Osteoblast (primary cell): Measurements from ENCODE around the gene EFNA4. TPM values are rescaled to one million over a fixed set of nuclear protein-coding genes. Genes with fewer than 3 reads are reported as not detected.
A peak's percentile ranks its signal among the peaks of the same experiment; 100 is the strongest.

ENCODE experiments used
- DNase-seq: peaks from one replicate; pipeline ENCODE4 v3.0.0; 2011; ENCODE audit warnings: low spot score, mixed read lengths; ENCODE audit not compliant: insufficient read length; ENCODE audit errors: missing footprints
- H2AFZ ChIP-seq: 2 replicates; pipeline ENCODE4 v1.6.0; 2011; ENCODE audit warnings: mild to moderate bottlenecking, low read length
- H3K27ac ChIP-seq: 2 replicates; pipeline ENCODE4 v1.5.1; 2011; ENCODE audit warnings: mild to moderate bottlenecking, low read depth, low read length, moderate library complexity
- H3K27me3 ChIP-seq: 2 replicates; pipeline ENCODE4 v1.6.0; 2012; ENCODE audit warnings: mild to moderate bottlenecking, control low read depth, inconsistent platforms, low read length, moderate library complexity; ENCODE audit not compliant: insufficient read depth
- H3K36me3 ChIP-seq: 2 replicates; pipeline ENCODE4 v1.5.1; 2011; ENCODE audit warnings: mild to moderate bottlenecking, low read length, control low read depth, moderate library complexity; ENCODE audit not compliant: insufficient read depth
- H3K4me1 ChIP-seq: 2 replicates; pipeline ENCODE4 v1.5.1; 2011; ENCODE audit warnings: mild to moderate bottlenecking, low read length, control low read depth, moderate library complexity; ENCODE audit not compliant: insufficient read depth
- H3K4me2 ChIP-seq: 2 replicates; pipeline ENCODE4 v1.6.0; 2011; ENCODE audit warnings: mild to moderate bottlenecking, low read length; ENCODE audit not compliant: insufficient read depth
- H3K4me3 ChIP-seq: fragments of 200-600 bp; sonication (generic); 3 replicates; pipeline ENCODE4 v1.5.1; 2012; ENCODE audit warnings: mild to moderate bottlenecking, low read length, inconsistent platforms; ENCODE audit not compliant: insufficient read depth
- H3K79me2 ChIP-seq: 2 replicates; pipeline ENCODE4 v1.6.0; 2012; ENCODE audit warnings: mild to moderate bottlenecking, low read length, control low read depth, inconsistent platforms; ENCODE audit not compliant: insufficient read depth
- H3K9me3 ChIP-seq: 2 replicates; pipeline ENCODE4 v1.5.1; 2011; ENCODE audit warnings: low read depth, low read length, control low read depth
- H4K20me1 ChIP-seq: 2 replicates; pipeline ENCODE4 v1.6.0; 2012; ENCODE audit warnings: mild to moderate bottlenecking, low read length, control low read depth; ENCODE audit not compliant: insufficient read depth
- CTCF ChIP-seq: IDR thresholded peaks from 2 replicates; pipeline ENCODE4 v1.5.1; 2011; ENCODE audit warnings: mild to moderate bottlenecking, low read depth, low read length, moderate library complexity; ENCODE audit errors: extremely low read depth
- total RNA-seq: library from RNA; depleted of rRNA; stranded (reverse); fragments of >200 nt; gene quantifications from 2 replicates; pipeline ENCODE4 v1.2.3, GENCODE V29; 2012

EFNA4 gene
- total RNA-seq, 1 donor, result 3.6 TPM

DNA sequence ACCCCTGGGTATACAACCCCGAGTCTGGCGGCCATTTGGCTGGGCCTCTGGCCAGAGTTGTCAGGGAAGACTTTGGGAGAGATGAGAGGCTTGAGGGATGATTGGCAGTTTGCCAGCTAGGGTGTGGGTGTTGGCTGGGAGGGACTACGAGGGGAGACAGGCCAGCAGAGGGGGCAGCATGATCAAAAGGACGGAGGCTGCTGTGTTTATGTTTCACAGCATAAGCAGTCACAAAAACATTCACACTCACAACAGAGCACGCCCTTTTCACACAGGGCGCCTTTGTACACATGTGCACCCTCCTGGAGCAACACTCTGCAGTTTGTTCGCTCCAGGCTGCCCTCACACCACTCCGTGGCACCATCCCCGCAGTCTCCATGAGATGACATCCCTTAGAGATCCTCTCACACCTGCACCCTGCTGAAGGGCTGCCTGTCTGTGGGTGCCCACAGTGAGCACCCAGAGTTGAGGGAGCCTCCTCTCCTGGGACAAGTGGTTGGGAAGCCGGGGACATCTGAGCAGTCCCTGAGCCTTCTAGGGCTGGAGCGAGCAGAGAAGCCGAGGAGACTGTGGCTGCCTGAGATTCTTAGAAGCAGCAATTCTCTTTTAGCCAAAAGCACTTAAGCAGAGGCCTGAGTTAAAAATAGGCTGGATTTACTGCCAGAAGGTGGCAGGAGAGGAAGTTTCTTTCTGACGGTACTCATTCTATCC lies 30.5 kb downstream of the EFNA4 start:
- Histone ChIP-seq H3K4me1 (peaks cover 3% of the 10 kb centered on the region), H3K79me2 (no peaks in the 10 kb centered on the region), H3K36me3 (no peaks in the 10 kb centered on the region), H4K20me1 (no peaks in the 10 kb centered on the region), H3K4me3 (no peak overlapping the region), H3K27ac (no peak overlapping the region), H2AFZ (peak overlapping the region; percentile 62), H3K9me3 (no peaks in the 10 kb centered on the region), H3K4me2 (no peak overlapping the region), H3K27me3 (peaks cover 14% of the 10 kb centered on the region)
- TF ChIP-seq CTCF, result peak; percentile 54
- no peak for DNase-seq

GRCh38 chr1:155094622-155094948 lies 31.0 kb downstream of the EFNA4 start:
- Histone ChIP-seq H2AFZ (no peak overlapping the region), H3K27me3 (peaks cover 14% of the 10 kb centered on the region), H3K4me3 (no peak overlapping the region), H3K4me2 (no peak overlapping the region), H3K27ac (no peak overlapping the region), H4K20me1 (no peaks in the 10 kb centered on the region), H3K36me3 (no peaks in the 10 kb centered on the region), H3K79me2 (no peaks in the 10 kb centered on the region), H3K9me3 (no peaks in the 10 kb centered on the region), H3K4me1 (peaks cover 3% of the 10 kb centered on the region)
- DNase-seq, result no peak
- TF ChIP-seq CTCF, result no peak

- Histone ChIP-seq H3K36me3 (no peaks in the 10 kb centered on the region), H3K4me1 (no peaks in the 10 kb centered on the region), H3K4me2 (no peak overlapping the region), H3K4me3 (no peak overlapping the region), H2AFZ (no peak overlapping the region), H3K27me3 (peaks cover 14% of the 10 kb centered on the region), H4K20me1 (no peaks in the 10 kb centered on the region), H3K79me2 (no peaks in the 10 kb centered on the region), H3K9me3 (no peaks in the 10 kb centered on the region), H3K27ac (no peak overlapping the region)
- no peak for DNase-seq
- no peak for TF ChIP-seq CTCF
Measured at GRCh38 chr1:155099331-155099730, 35.8 kb downstream of the EFNA4 start.

DNA sequence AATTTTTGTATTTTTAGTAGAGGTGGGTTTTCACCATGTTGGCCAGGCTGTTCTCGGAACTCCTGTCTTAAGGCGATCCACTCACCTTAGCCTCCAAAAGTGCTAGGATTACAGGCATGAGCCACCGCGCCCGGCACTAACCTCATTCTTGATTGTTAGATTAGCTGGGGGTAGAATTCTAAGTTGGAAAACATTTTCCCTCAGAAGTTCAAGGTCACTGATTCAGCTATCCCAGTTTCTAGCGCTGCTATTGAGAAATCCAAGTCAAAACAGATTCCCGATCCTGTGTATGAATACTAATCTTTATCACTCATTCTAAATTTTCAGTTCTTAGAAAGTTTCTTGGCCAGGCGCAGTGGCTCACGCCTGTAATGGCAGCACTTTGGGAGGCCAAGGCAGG lies 39.8 kb downstream of the EFNA4 start:
- no peak for TF ChIP-seq CTCF
- no peaks in the 10 kb centered on the region for H3K79me2 ChIP-seq
- no peak for DNase-seq

More for the DNA sequence above, 39.8 kb downstream of the EFNA4 start:
- Histone ChIP-seq H2AFZ (no peak overlapping the region), H3K36me3 (no peaks in the 10 kb centered on the region), H3K4me3 (no peak overlapping the region), H3K4me2 (no peak overlapping the region), H3K27me3 (peaks cover 16% of the 10 kb centered on the region), H3K9me3 (no peaks in the 10 kb centered on the region), H3K27ac (no peak overlapping the region), H3K4me1 (no peaks in the 10 kb centered on the region), H4K20me1 (no peaks in the 10 kb centered on the region)
